Upper lobe of right lung (tissue), 1 donor: ENCODE results near the gene MUC12. TPM values are rescaled to one million over a fixed set of nuclear protein-coding genes. Genes with fewer than 3 reads are reported as not detected.
"Not testable (repeated sequence)": the region's sequence is repeated elsewhere in the genome, so short reads cannot be mapped to it uniquely, and the experiment has no call there.

ENCODE experiments used
- ATAC-seq: fragments of 200-7000 bp; cut with Tn5 transposase; one replicate; pipeline ENCODE4 v1.9.1; 2020; ENCODE audit warnings: mild to moderate bottlenecking, moderate library complexity
- DNase-seq: peaks from one replicate; pipeline ENCODE4 v3.0.0-alpha.2; 2020
- H3K27ac ChIP-seq: fragments of 200-600 bp; one replicate; pipeline ENCODE4 v1.8.0; 2022
- H3K27me3 ChIP-seq: fragments of 200-600 bp; one replicate; pipeline ENCODE4 v1.8.0; 2022; ENCODE audit warnings: mild to moderate bottlenecking
- H3K36me3 ChIP-seq: fragments of 200-600 bp; one replicate; pipeline ENCODE4 v1.8.0; 2022
- H3K4me1 ChIP-seq: fragments of 200-600 bp; one replicate; pipeline ENCODE4 v1.8.0; 2022
- H3K4me3 ChIP-seq: fragments of 200-600 bp; one replicate; pipeline ENCODE4 v1.8.0; 2022; ENCODE audit warnings: mild to moderate bottlenecking
- H3K9me3 ChIP-seq: fragments of 200-600 bp; one replicate; pipeline ENCODE4 v1.8.0; 2022
- intact Hi-C: fragments of 100-400 bp; cut with DNase I; formaldehyde crosslinking; loops from one replicate; pipeline ENCODE4 v1.11.0; 2022
- total RNA-seq: library from RNA; stranded (reverse); fragmentation: NEBNext Ultra II Directional; extraction: Animal tissue kit (Norgen Biotek cat#: 25700); gene quantifications from one replicate; pipeline ENCODE4 v1.2.1, GENCODE V29; 2021
- TF ChIP-seq, protein P1 (sequence below): fragments of 200-600 bp; IDR thresholded peaks from one replicate; pipeline ENCODE4 v1.8.0; 2022; ENCODE audit warnings: antibody characterized with exemption
- donor health status: DM: no; HTN: yes; CAD: no; lungs with severe emphysema.

The MUC12 gene
- total RNA-seq, 1 donor from 2014 or later, result not detected

DNA sequence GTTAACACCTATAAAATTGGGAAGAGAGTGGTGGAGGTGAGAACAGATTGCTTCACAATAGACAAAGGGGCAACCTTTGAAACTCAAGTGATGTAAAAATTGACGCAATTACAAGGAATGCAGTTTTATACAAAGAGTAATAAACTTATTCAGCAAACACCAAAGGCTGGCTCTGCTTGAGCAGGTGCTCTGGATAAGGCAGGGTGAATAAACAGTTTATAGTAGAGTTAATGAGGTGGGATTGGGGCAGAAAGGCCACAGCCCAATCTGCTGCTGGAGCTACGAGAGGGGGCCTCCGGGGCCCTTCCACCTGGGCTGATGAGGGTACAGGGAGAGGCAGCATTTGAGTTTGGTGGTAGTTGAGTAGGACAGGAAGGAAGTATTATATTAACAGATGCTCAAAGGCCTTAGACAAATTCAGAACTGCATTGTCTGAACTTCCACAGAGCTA lies 6.0 kb downstream of the MUC12 start:
- Histone ChIP-seq H3K36me3 (no peaks in the 10 kb centered on the region), H3K9me3 (no peaks in the 10 kb centered on the region), H3K4me1 (no peaks in the 10 kb centered on the region), H3K27me3 (no peaks in the 10 kb centered on the region), H3K27ac (no peak overlapping the region), H3K4me3 (no peak overlapping the region)
- no peak for DNase-seq
- TF ChIP-seq, protein P1, sequence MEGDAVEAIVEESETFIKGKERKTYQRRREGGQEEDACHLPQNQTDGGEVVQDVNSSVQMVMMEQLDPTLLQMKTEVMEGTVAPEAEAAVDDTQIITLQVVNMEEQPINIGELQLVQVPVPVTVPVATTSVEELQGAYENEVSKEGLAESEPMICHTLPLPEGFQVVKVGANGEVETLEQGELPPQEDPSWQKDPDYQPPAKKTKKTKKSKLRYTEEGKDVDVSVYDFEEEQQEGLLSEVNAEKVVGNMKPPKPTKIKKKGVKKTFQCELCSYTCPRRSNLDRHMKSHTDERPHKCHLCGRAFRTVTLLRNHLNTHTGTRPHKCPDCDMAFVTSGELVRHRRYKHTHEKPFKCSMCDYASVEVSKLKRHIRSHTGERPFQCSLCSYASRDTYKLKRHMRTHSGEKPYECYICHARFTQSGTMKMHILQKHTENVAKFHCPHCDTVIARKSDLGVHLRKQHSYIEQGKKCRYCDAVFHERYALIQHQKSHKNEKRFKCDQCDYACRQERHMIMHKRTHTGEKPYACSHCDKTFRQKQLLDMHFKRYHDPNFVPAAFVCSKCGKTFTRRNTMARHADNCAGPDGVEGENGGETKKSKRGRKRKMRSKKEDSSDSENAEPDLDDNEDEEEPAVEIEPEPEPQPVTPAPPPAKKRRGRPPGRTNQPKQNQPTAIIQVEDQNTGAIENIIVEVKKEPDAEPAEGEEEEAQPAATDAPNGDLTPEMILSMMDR, result no peak
- intact Hi-C loops, result no loop called here
- no peak for ATAC-seq

DNA sequence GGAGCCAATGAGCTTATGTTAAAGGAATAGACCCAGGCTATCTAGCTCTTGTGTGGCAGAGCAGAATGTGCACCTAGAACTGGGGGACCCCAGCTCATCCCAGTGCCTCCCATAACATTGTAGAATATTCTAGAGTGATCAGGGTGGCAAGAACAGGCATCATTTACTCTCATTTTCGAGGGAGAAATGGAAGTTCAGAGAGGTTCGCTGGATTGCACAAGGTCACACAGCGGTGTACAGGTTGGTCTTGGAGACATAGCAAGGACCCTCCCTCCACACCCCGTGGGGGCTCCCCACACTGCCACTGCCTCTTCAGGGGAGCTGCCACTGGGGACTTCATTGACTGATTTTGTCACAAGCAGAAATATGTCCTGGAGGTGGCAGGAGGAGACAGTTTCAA lies 8.9 kb downstream of the MUC12 start:
- intact Hi-C loops, result no loop called here
- H3K4me3 ChIP-seq, result no peak overlapping the region
- DNase-seq, result no peak

DNA sequence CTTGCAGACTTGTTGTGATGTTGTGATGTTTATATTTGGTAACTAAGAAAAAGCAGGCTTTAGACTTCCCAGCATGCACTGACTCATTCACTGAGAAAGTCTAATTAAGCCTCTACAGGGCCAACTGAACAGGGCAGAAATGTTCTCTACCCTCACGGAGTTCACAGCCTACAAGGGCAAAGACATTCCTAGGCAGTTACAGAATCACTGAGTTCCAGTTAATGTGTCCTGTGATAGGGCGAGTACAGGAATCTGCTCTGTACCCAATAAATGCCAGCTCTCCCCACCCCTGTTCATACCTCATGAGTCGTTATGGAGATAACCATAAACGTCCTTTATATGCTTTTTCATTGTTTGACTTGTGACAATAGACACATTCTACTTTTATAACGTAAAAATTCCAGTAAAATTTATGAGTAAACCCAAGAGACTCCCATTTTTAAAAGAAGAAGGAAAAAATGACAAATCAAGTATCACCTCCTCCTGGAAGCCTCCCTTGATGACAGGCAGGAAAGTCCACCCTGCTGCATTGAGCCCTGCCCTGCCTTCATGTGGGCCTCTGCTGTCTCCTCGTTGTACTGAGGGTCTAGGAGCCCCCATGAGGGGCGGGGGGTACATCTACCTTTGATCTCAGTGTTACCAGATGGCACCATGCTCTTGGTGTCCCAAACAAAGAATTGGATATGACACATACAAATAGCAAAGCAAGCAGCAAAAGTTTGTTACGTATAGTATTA lies 14.3 kb downstream of the MUC12 start:
- H3K36me3 ChIP-seq, result no peaks in the 10 kb centered on the region
- ATAC-seq (peak; percentile 66), DNase-seq (no peak)
- no peak overlapping the region for H3K27ac ChIP-seq
- TF ChIP-seq, protein P1, result no peak
- no peak overlapping the region for H3K4me3 ChIP-seq
- no peaks in the 10 kb centered on the region for H3K4me1 ChIP-seq
- no peaks in the 10 kb centered on the region for H3K9me3 ChIP-seq
- no peaks in the 10 kb centered on the region for H3K27me3 ChIP-seq
- intact Hi-C loops, result no loop called here

More for the DNA sequence above, 8.9 kb downstream of the MUC12 start:
- Histone ChIP-seq H3K36me3 (no peaks in the 10 kb centered on the region), H3K4me1 (no peaks in the 10 kb centered on the region), H3K27ac (no peak overlapping the region), H3K9me3 (no peaks in the 10 kb centered on the region), H3K27me3 (no peaks in the 10 kb centered on the region)
- no peak for ATAC-seq
- TF ChIP-seq, protein P1, result no peak

DNA sequence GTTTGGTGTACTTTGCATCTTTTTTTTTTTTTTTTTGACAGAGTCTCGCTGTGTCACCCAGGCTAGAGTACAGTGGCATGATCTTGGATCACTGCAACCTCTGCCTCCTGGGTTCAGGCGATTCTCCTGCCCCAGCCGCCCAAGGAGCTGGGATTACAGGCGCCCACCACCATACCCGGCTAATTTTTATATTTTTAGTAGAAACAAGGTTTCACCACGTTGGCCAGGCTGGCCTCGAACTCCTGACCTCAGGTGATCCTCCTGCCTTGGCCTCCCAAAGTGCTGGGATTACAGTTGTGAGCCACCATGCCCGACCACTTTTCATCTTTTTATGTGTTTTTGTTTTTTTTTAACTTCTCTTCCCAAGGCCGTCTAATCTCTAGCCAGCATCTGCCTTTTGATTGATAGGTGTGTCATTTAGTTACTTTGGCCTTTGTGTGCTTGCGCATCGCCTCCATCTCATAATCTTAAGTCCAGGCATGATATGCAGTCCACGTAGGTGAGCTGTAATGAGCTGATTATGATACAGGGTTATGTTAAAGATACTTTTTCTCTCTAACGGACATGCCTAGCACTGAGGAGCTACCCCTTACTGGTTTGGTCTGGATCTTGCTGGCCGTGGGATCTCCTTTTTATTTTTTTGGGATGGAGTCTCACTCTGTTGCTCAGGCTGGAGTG lies 15.0 kb downstream of the MUC12 start:
- intact Hi-C loops, H3K4me3 ChIP-seq, H3K36me3 ChIP-seq, ATAC-seq, DNase-seq, H3K27me3 ChIP-seq, H3K4me1 ChIP-seq, H3K9me3 ChIP-seq, H3K27ac ChIP-seq: not testable (repeated sequence)

DNA sequence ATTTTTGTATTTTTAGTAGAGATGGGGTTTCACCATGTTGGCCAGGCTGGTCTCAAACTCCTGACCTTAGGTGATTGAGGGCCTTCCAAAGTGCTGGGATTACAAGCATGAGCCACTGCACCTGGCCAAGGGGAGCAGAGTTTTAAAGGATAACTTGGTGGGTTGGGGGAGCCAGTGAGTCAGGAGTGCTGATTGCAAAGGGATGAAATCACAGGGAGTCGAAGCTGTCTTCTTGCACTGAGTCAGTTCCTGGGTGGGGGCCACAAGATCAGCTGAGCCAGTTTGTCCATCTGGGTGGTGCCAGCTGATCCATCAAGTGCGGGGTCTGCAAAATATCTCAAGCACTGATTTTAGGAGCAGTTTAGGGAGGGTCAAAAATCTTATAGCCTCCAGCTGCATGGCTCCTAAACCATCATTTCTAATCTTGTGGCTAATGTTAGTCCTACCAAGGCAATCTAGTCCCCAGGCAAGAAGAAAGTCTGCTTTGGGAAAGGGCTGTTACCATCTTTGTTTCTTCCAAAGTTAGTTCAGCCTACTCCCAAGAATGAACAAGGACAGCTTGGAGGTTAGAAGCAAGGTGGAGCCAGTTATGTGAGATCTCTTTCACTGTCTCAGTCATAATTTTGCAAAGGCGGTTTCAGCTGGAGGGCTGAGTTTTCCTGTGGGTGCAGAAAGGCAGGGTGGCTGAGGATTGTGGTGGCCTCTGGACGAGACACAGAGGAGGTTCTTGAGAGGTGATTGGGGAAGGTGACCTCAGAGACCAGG lies 15.8 kb downstream of the MUC12 start:
- ATAC-seq, DNase-seq: not testable (repeated sequence)

DNA sequence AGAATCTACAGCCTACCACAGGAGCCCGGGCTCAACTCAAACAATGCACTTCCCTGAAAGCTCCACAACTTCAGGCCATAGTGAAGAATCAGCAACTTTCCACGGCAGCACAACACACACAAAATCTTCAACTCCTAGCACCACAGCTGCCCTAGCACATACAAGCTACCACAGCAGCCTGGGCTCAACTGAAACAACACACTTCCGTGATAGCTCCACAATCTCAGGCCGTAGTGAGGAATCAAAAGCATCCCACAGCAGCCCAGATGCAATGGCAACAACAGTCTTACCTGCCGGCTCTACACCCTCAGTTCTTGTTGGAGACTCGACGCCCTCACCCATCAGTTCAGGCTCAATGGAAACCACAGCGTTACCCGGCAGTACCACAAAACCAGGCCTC lies 22.3 kb downstream of the MUC12 start:
- intact Hi-C loops, result no loop called here
- no peak overlapping the region for H3K4me3 ChIP-seq
- ATAC-seq (no peak), DNase-seq (no peak)
- no peaks in the 10 kb centered on the region for H3K36me3 ChIP-seq
- H3K4me1 ChIP-seq, result no peaks in the 10 kb centered on the region
- TF ChIP-seq, protein P1, result no peak
- no peaks in the 10 kb centered on the region for H3K27me3 ChIP-seq
- no peak overlapping the region for H3K27ac ChIP-seq
- no peaks in the 10 kb centered on the region for H3K9me3 ChIP-seq

More for the DNA sequence above, 15.8 kb downstream of the MUC12 start:
- H3K36me3 ChIP-seq, H3K4me1 ChIP-seq, H3K9me3 ChIP-seq, H3K27ac ChIP-seq, H3K27me3 ChIP-seq, H3K4me3 ChIP-seq, intact Hi-C loops: not testable (repeated sequence)

DNA sequence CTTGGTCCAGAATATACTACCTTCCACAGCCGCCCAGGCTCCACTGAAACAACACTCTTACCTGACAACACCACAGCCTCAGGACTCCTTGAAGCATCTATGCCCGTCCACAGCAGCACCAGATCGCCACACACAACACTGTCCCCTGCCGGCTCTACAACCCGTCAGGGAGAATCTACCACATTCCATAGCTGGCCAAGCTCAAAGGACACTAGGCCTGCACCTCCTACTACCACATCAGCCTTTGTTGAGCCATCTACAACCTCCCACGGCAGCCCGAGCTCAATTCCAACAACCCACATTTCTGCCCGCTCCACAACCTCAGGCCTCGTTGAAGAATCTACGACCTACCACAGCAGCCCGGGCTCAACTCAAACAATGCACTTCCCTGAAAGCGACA lies 22.9 kb downstream of the MUC12 start:
- DNase-seq, H3K27me3 ChIP-seq, H3K4me1 ChIP-seq, H3K27ac ChIP-seq, H3K36me3 ChIP-seq, ATAC-seq, H3K4me3 ChIP-seq, H3K9me3 ChIP-seq, intact Hi-C loops: not testable (repeated sequence)

DNA sequence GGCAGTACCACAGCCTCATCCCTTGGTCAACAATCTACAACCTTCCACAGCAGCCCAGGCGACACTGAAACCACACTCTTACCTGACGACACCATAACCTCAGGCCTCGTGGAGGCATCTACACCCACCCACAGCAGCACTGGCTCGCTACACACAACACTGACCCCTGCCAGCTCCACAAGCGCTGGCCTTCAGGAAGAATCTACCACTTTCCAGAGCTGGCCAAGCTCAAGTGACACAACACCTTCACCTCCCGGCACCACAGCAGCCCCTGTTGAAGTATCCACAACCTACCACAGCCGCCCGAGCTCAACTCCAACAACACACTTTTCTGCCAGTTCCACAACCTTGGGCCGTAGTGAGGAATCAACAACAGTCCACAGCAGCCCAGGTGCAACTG lies 25.3 kb downstream of the MUC12 start:
- H3K4me3 ChIP-seq, H3K27ac ChIP-seq, intact Hi-C loops, H3K27me3 ChIP-seq, H3K9me3 ChIP-seq, H3K4me1 ChIP-seq, DNase-seq, H3K36me3 ChIP-seq: not testable (repeated sequence)
- ATAC-seq, result peak; percentile 58

DNA sequence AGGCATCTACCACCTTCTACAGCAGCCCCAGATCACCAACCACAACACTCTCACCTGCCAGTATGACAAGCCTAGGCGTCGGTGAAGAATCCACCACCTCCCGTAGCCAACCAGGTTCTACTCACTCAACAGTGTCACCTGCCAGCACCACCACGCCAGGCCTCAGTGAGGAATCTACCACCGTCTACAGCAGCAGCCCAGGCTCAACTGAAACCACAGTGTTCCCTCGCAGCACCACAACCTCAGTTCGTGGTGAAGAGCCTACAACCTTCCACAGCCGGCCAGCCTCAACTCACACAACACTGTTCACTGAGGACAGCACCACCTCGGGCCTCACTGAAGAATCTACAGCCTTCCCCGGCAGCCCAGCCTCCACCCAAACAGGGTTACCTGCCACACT lies 29.2 kb downstream of the MUC12 start:
- H3K9me3 ChIP-seq, H3K4me3 ChIP-seq, H3K27me3 ChIP-seq, H3K27ac ChIP-seq, DNase-seq, ATAC-seq, H3K4me1 ChIP-seq, H3K36me3 ChIP-seq, intact Hi-C loops: not testable (repeated sequence)

DNA sequence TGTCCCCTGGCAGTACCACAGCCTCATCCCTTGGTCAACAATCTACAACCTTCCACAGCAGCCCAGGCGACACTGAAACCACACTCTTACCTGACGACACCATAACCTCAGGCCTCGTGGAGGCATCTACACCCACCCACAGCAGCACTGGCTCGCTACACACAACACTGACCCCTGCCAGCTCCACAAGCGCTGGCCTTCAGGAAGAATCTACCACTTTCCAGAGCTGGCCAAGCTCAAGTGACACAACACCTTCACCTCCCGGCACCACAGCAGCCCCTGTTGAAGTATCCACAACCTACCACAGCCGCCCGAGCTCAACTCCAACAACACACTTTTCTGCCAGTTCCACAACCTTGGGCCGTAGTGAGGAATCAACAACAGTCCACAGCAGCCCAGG lies 30.0 kb downstream of the MUC12 start:
- H3K36me3 ChIP-seq, H3K9me3 ChIP-seq, intact Hi-C loops, H3K27ac ChIP-seq, H3K4me3 ChIP-seq, H3K27me3 ChIP-seq, DNase-seq, H3K4me1 ChIP-seq: not testable (repeated sequence)
- peak; percentile 51 for ATAC-seq
